ENCODE data around the gene PALD1.

Gene PALD1

DNA sequence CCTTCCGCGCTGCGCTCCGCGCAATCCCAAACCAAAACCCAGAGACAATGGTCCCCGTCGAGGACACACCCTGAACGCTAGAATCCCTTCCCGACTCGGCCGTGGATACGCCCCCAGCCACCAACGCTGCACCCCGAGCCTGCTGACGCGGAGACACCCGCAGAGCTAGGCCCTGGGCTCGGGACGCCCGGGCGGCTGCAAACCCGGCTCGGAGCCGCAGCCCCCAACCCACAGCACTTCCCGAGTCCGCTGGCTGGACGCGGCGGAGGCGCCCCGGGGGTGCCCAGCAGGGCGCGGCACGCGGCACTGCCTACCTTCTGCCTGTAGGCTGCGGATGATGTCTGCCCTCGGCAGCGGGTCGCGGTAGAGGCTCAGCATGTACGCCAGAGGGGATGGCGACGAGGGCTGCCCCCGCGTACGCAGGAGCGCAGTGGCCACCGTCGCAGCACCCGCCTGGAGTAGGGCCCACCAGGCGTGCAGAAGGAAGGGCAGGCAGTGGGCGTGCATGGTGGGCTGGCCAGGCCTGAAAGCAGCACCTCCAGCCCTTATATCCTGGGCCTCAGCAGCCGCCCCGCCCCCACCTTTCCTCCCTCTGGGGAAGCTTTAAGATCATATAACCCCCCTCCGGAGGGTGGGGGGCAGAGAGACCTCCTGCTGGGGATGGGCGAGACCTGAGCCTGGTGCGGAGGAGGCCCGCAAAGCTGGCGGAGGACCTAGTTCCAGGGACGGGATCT, 37.2 kb upstream of the PALD1 start, which contains the start of gene NODAL:
TSS of gene NODAL (minus strand) at position 521 of the 734 bp plus-strand sequence. CDS start at position 507, 14 bp downstream.
- no peaks in the 10 kb centered on the region for H3K27me3 ChIP-seq (ENCODE audit: insufficient read depth, low read depth)
- no peak within 1 kb of the TSS for H3K4me2 ChIP-seq
- no peak within 1 kb of the TSS for H2AFZ ChIP-seq (ENCODE audit: low read depth)
- TF ChIP-seq, protein P1, sequence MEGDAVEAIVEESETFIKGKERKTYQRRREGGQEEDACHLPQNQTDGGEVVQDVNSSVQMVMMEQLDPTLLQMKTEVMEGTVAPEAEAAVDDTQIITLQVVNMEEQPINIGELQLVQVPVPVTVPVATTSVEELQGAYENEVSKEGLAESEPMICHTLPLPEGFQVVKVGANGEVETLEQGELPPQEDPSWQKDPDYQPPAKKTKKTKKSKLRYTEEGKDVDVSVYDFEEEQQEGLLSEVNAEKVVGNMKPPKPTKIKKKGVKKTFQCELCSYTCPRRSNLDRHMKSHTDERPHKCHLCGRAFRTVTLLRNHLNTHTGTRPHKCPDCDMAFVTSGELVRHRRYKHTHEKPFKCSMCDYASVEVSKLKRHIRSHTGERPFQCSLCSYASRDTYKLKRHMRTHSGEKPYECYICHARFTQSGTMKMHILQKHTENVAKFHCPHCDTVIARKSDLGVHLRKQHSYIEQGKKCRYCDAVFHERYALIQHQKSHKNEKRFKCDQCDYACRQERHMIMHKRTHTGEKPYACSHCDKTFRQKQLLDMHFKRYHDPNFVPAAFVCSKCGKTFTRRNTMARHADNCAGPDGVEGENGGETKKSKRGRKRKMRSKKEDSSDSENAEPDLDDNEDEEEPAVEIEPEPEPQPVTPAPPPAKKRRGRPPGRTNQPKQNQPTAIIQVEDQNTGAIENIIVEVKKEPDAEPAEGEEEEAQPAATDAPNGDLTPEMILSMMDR (conservative IDR thresholded peaks at IDR 0.05; ENCODE audit: low read depth, low read length) = no peak
- H4K20me1 ChIP-seq (ENCODE audit: insufficient read depth) = no peaks in the 10 kb centered on the region
- H3K36me3 ChIP-seq (ENCODE audit: insufficient read depth) = no peaks in the 10 kb centered on the region
- H3K27ac ChIP-seq = no peak within 1 kb of the TSS
- H3K9ac ChIP-seq = no peak within 1 kb of the TSS
- H3K4me3 ChIP-seq (IDR thresholded peaks at IDR 0.05; ENCODE audit: insufficient read depth, low read depth, low read length) = no peak within 1 kb of the TSS
- H3K4me1 ChIP-seq (ENCODE audit: low read depth, poor library complexity, severe bottlenecking) = no peaks in the 10 kb centered on the region
- H3K79me2 ChIP-seq (ENCODE audit: insufficient read depth, low read depth) = no peaks in the 10 kb centered on the region

DNA sequence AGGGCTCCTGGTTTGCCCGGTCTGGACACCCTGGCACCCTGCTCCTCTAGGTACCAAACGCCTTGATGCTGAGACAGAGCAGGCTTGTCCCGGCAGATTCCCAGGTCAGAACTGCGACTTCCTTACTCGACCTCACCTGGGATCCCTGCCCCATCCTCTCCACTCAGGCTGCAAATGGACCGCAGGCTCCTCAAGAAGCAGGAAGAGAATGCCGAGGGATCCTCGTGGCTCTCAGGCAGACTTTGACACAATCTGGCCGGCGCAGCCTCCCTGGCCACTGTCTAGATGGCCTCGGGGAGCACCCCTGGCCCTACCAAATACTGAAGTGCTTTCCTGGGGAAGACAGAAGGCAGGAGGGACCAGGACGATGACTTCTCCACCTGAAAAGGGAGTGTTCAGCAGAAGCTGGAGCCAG, 36.7 kb upstream of the PALD1 start:
- TF ChIP-seq, protein P1 (conservative IDR thresholded peaks at IDR 0.05; ENCODE audit: low read depth, low read length) = no peak
- H2AFZ ChIP-seq (ENCODE audit: low read depth) = no peak overlapping the region
- no peak overlapping the region for H3K9ac ChIP-seq
- no peaks in the 10 kb centered on the region for H3K36me3 ChIP-seq (ENCODE audit: insufficient read depth)
- no peaks in the 10 kb centered on the region for H3K79me2 ChIP-seq (ENCODE audit: insufficient read depth, low read depth)
- H3K27me3 ChIP-seq (ENCODE audit: insufficient read depth, low read depth) = no peaks in the 10 kb centered on the region
- no peak overlapping the region for H3K4me2 ChIP-seq
- no peaks in the 10 kb centered on the region for H4K20me1 ChIP-seq (ENCODE audit: insufficient read depth)
- no peaks in the 10 kb centered on the region for H3K4me1 ChIP-seq (ENCODE audit: low read depth, poor library complexity, severe bottlenecking)
- no peak overlapping the region for H3K4me3 ChIP-seq (IDR thresholded peaks at IDR 0.05; ENCODE audit: insufficient read depth, low read depth, low read length)
- H3K27ac ChIP-seq = no peak overlapping the region

DNA sequence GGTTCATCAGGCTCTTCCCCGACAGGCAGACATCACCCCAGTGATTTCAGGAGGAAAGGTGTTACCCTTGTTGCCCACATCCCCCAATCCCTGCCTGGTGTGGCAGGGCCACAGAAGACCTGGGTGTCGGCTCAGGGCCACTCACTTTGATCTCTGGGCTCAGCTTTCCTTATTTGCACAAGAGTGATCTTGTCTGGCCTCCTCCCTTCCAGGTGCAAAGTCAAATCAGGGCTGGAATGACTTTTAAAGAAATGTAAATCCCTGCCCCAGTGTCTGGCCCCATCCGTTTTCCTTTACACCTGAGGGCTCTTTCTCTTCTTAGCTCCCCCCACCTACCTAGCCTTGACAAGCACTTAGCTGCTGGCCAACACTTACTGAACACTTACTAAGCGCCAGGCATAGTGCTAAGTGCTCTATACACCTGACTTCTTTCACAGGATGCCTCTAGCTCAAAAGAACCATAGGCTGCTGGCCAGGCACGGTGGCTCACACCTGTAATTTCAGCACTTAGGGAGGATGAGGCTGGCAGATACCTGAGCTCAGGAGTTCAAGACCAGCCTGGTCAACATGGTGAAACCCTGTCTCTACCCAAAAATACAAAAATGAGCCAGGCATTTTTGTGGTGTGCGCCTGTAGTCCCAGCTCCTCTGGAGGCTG, 36.1 kb upstream of the PALD1 start:
- TF ChIP-seq, protein P1 (conservative IDR thresholded peaks at IDR 0.05; ENCODE audit: low read depth, low read length) = no peak
- no peak overlapping the region for H3K9ac ChIP-seq

GRCh38 chr10:70444744-70445143, 33.8 kb upstream of the PALD1 start:
- H4K20me1 ChIP-seq (ENCODE audit: insufficient read depth) = no peaks in the 10 kb centered on the region
- no peak overlapping the region for H3K4me3 ChIP-seq (IDR thresholded peaks at IDR 0.05; ENCODE audit: insufficient read depth, low read depth, low read length)
- no peaks in the 10 kb centered on the region for H3K27me3 ChIP-seq (ENCODE audit: insufficient read depth, low read depth)
- H3K36me3 ChIP-seq (ENCODE audit: insufficient read depth) = no peaks in the 10 kb centered on the region
- H3K4me2 ChIP-seq = no peak overlapping the region
- TF ChIP-seq, protein P1 (conservative IDR thresholded peaks at IDR 0.05; ENCODE audit: low read depth, low read length) = no peak
- H3K4me1 ChIP-seq (ENCODE audit: low read depth, poor library complexity, severe bottlenecking) = no peaks in the 10 kb centered on the region
- no peak overlapping the region for H2AFZ ChIP-seq (ENCODE audit: low read depth)
- H3K79me2 ChIP-seq (ENCODE audit: insufficient read depth, low read depth) = no peaks in the 10 kb centered on the region
- H3K27ac ChIP-seq = no peak overlapping the region
- H3K9ac ChIP-seq = no peak overlapping the region

More for the DNA sequence above, 36.1 kb upstream of the PALD1 start:
- H3K27me3 ChIP-seq (ENCODE audit: insufficient read depth, low read depth) = no peaks in the 10 kb centered on the region
- no peaks in the 10 kb centered on the region for H3K4me1 ChIP-seq (ENCODE audit: low read depth, poor library complexity, severe bottlenecking)
- H3K27ac ChIP-seq = no peak overlapping the region
- H3K4me3 ChIP-seq (IDR thresholded peaks at IDR 0.05; ENCODE audit: insufficient read depth, low read depth, low read length) = no peak overlapping the region
- no peaks in the 10 kb centered on the region for H3K79me2 ChIP-seq (ENCODE audit: insufficient read depth, low read depth)
- no peaks in the 10 kb centered on the region for H3K36me3 ChIP-seq (ENCODE audit: insufficient read depth)
- no peak overlapping the region for H3K4me2 ChIP-seq
- H2AFZ ChIP-seq (ENCODE audit: low read depth) = no peak overlapping the region
- no peaks in the 10 kb centered on the region for H4K20me1 ChIP-seq (ENCODE audit: insufficient read depth)

Measured in KMS-11 (cell line).